Peyer's patch (tissue), 4 donors: ENCODE data around the gene SELL. TPM values are rescaled to one million over a fixed set of nuclear protein-coding genes. Genes with fewer than 3 reads are reported as not detected.
"Not testable (repeated sequence)": the region's sequence is repeated elsewhere in the genome, so short reads cannot be mapped to it uniquely, and the experiment has no call there.

ENCODE experiments used
- DNase-seq, 3 donors: peaks; one replicate each; pipeline ENCODE4 v3.0.0-alpha.2; 2017 to 2019
- H3K27ac ChIP-seq, 4 donors: fragments of 200-600 bp; sonication (generic); one replicate each; pipeline ENCODE4 v1.5.1; 2016 to 2019
- H3K27me3 ChIP-seq, 2 donors: fragments of 200-600 bp; sonication (generic); one replicate each; pipeline ENCODE4 v1.5.1; 2019
- H3K36me3 ChIP-seq, 3 donors: fragments of 200-600 bp; sonication (generic); one replicate each; pipeline ENCODE4 v1.5.1; 2016 to 2019
- H3K4me1 ChIP-seq, 4 donors: fragments of 200-600 bp; sonication (generic); one replicate each; pipeline ENCODE4 v1.5.1; 2016 to 2019
- H3K4me3 ChIP-seq, 4 donors: fragments of 200-600 bp; sonication (generic); 1 replicate in 3 of 4; 2 replicates in 1 of 4; pipeline ENCODE4 v1.5.1; 2016 to 2019; ENCODE audit warnings: mild to moderate bottlenecking in 1 of 4
- H3K9me3 ChIP-seq, 4 donors: fragments of 200-600 bp; sonication (generic); one replicate each; pipeline ENCODE4 v1.5.1; 2016 to 2019; ENCODE audit warnings: mild to moderate bottlenecking in 1 of 4
- CTCF ChIP-seq, 6 experiments: fragments of 450-650 bp in 4 of 6; fragments of 200-600 bp in 2 of 6; sonication (generic) in 1 of 6; IDR thresholded peaks; one replicate each; pipeline ENCODE4 v1.5.1; 2017 to 2019; ENCODE audit warnings: antibody characterized with exemption in 6 of 6, mild to moderate bottlenecking in 3 of 6, moderate library complexity in 1 of 6
- POLR2A ChIP-seq, 2 donors: fragments of 450-650 bp; IDR thresholded peaks; one replicate each; pipeline ENCODE4 v1.5.1; 2017; ENCODE audit warnings: antibody characterized with exemption in 2 of 2, mild to moderate bottlenecking in 2 of 2, moderate library complexity in 2 of 2
- total RNA-seq, 4 donors: library from RNA; depleted of rRNA; stranded (reverse); fragments of >200 nt; gene quantifications; one replicate each; pipeline ENCODE4 v1.1.0, GENCODE V29; 2016

SELL gene
- total RNA-seq, 4 donors from 2014 or later, result 0.35 to 9.9 TPM; not detected in 2

DNA sequence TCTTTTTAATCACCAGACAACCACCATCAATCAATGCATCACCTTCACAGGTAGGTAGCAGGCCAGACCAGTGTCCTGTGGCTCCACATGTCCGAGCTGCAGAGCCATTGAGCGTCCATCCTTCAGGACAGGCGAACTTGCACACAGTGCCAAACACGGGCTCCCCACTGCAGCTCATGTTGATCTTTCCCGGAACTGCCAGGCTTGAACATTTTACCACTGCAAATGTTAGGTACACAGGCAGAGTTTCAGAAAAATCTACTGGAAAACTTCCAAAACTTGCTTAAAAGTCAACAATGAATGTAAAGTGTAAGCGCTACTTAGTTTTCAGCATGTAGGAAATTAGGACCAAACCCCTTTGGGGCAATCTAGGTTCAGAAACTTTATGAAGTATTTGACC, 15.9 kb upstream of the SELL start:
- no peaks in the 10 kb centered on the region for H3K9me3 ChIP-seq
- H3K36me3 ChIP-seq, result no peaks in the 10 kb centered on the region
- no peaks in the 10 kb centered on the region for H3K4me1 ChIP-seq
- no peak for DNase-seq
- H3K27ac ChIP-seq, result no peak overlapping the region
- H3K27me3 ChIP-seq, result no peaks in the 10 kb centered on the region
- TF ChIP-seq POLR2A (IDR thresholded peaks at IDR 0.05), result no peak
- no peak overlapping the region for H3K4me3 ChIP-seq

- H3K36me3 ChIP-seq, result no peaks in the 10 kb centered on the region
- no peaks in the 10 kb centered on the region for H3K4me1 ChIP-seq
- no peaks in the 10 kb centered on the region for H3K27me3 ChIP-seq
- H3K4me3 ChIP-seq, result no peak overlapping the region
- DNase-seq, result no peak
- no peak overlapping the region for H3K27ac ChIP-seq
- H3K9me3 ChIP-seq, result no peaks in the 10 kb centered on the region
- TF ChIP-seq POLR2A (IDR thresholded peaks at IDR 0.05) (no peak), CTCF (IDR thresholded peaks at IDR 0.05) (no peak)
Observed at GRCh38 chr1:169726851-169727250, 15.4 kb upstream of the SELL start.

DNA sequence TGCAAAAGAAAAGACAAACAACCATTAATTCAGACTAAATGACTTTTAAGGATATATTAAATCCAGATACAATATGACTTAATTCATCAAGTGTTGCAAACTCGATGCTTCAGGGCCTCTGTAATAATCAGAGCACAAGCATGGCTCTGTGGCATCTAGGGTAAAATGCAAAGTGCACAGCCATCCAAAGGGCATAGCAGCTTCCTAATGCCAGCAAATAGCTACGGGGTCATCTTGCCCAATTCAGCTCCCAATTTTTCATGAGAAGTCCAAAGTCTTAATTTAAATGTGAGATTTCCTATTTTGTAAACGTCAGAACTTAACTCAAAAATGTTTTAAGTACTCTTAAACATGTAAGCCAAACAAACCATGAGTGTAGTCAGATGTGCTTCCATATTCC, 14.5 kb upstream of the SELL start:
- no peak for TF ChIP-seq POLR2A (IDR thresholded peaks at IDR 0.05)
- no peak for TF ChIP-seq CTCF (IDR thresholded peaks at IDR 0.05)
- Histone ChIP-seq H3K27ac (no peak overlapping the region), H3K9me3 (no peaks in the 10 kb centered on the region), H3K4me1 (no peaks in the 10 kb centered on the region), H3K27me3 (no peaks in the 10 kb centered on the region), H3K36me3 (no peaks in the 10 kb centered on the region), H3K4me3 (no peak overlapping the region)
- no peak for DNase-seq

- TF ChIP-seq POLR2A (IDR thresholded peaks at IDR 0.05) (no peak), CTCF (IDR thresholded peaks at IDR 0.05) (no peak)
- H3K9me3 ChIP-seq, result no peaks in the 10 kb centered on the region
- no peaks in the 10 kb centered on the region for H3K27me3 ChIP-seq
- no peak overlapping the region for H3K27ac ChIP-seq
- DNase-seq, result no peak
- H3K36me3 ChIP-seq, result no peaks in the 10 kb centered on the region
- H3K4me3 ChIP-seq, result no peak overlapping the region
- no peaks in the 10 kb centered on the region for H3K4me1 ChIP-seq
Observed at GRCh38 chr1:169724168-169724567, 12.7 kb upstream of the SELL start.

GRCh38 chr1:169723763-169724162, 12.3 kb upstream of the SELL start:
- DNase-seq, result no peak
- Histone ChIP-seq H3K4me1 (no peaks in the 10 kb centered on the region), H3K36me3 (no peaks in the 10 kb centered on the region), H3K4me3 (no peak overlapping the region), H3K27me3 (no peaks in the 10 kb centered on the region), H3K9me3 (no peaks in the 10 kb centered on the region), H3K27ac (no peak overlapping the region)
- TF ChIP-seq CTCF (IDR thresholded peaks at IDR 0.05), result no peak
- no peak for TF ChIP-seq POLR2A (IDR thresholded peaks at IDR 0.05)

- H3K36me3 ChIP-seq, result no peaks in the 10 kb centered on the region
- TF ChIP-seq POLR2A (IDR thresholded peaks at IDR 0.05) (no peak), CTCF (IDR thresholded peaks at IDR 0.05) (no peak)
- DNase-seq, result no peak
- H3K27me3 ChIP-seq, result no peaks in the 10 kb centered on the region
- H3K4me3 ChIP-seq, result no peak overlapping the region
- no peak overlapping the region for H3K27ac ChIP-seq
- H3K9me3 ChIP-seq, result no peaks in the 10 kb centered on the region
- H3K4me1 ChIP-seq, result no peaks in the 10 kb centered on the region
Observed at GRCh38 chr1:169722779-169723178, 11.4 kb upstream of the SELL start.

DNA sequence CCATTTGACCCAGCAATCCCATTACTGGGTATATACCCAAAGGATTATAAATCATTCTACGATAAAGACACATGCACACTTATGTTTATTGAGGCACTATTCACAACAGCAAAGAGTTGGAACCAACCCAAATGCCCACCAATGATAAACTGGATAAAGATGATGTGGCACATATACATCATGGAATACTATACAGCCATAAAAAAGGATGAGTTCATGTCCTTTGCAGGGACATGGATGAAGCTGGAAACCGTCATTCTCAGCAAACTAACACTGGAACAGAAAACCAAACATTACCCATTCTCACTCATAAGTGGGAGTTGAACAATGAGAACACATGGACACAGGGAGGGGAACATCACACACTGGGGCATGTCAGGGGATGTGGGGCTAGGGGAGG, 3.7 kb upstream of the SELL start:
- H3K27me3 ChIP-seq, H3K36me3 ChIP-seq, H3K4me3 ChIP-seq, H3K27ac ChIP-seq, DNase-seq, H3K9me3 ChIP-seq, H3K4me1 ChIP-seq: not testable (repeated sequence)

DNA sequence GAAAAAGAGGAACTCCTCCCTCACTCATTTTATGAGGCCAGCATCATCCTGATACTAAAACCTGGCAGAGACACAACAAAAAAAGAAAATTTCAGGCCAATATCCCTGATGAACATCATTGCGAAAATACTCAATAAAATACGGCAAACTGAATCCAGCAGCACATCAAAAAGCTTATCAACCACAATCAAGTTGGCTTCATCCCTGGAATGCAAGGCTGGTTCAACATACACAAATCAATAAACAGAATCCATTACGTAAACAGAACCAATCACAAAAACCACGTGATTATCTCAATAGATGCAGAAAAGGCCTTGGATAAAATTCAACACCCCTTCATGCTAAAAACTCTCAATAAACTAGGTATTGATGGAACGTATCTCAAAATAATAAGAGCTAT, 1.7 kb upstream of the SELL start:
- DNase-seq, H3K9me3 ChIP-seq, H3K27ac ChIP-seq, H3K4me3 ChIP-seq, H3K36me3 ChIP-seq, H3K4me1 ChIP-seq, H3K27me3 ChIP-seq: not testable (repeated sequence)
